Tibial artery (tissue), 4 donors: ENCODE data around the gene CELF4.

Experiments used
- DNase-seq, 2 donors: peaks; one replicate each; pipeline ENCODE4 v3.0.0-alpha.2; 2019
- H3K27ac ChIP-seq, 2 donors: fragments of 200-600 bp; sonication (generic) in 1 of 2; 1 replicate in 1 of 2; 2 replicates in 1 of 2; pipeline ENCODE4 v1.5.1; 2018 to 2019; ENCODE audit warnings: mild to moderate bottlenecking in 1 of 2
- H3K27me3 ChIP-seq, 2 donors: fragments of 200-600 bp; sonication (generic) in 1 of 2; one replicate each; pipeline versions ENCODE4 v1.5.1 to v1.6.0; 2016 to 2019
- H3K36me3 ChIP-seq, 3 donors: fragments of 200-600 bp; sonication (generic) in 2 of 3; one replicate each; pipeline ENCODE4 v1.5.1; 2016 to 2019; ENCODE audit warnings: mild to moderate bottlenecking in 2 of 3
- H3K4me1 ChIP-seq, 4 donors: fragments of 200-600 bp; sonication (generic) in 2 of 4; 1 replicate in 3 of 4; 2 replicates in 1 of 4; pipeline ENCODE4 v1.5.1; 2016 to 2019
- H3K4me3 ChIP-seq, 2 donors: fragments of 200-600 bp; sonication (generic) in 1 of 2; 1 replicate in 1 of 2; 2 replicates in 1 of 2; pipeline ENCODE4 v1.5.1; 2018 to 2019; ENCODE audit warnings: mild to moderate bottlenecking in 2 of 2
- H3K9me3 ChIP-seq, 3 donors: fragments of 200-600 bp; sonication (generic) in 1 of 3; one replicate each; pipeline ENCODE4 v1.5.1; 2016 to 2019
- intact Hi-C: fragments of 100-400 bp; cut with DNase I; formaldehyde crosslinking; loops from one replicate; pipeline ENCODE4 v1.15.0; 2023; ENCODE audit warnings: low total_unique reads
- TF ChIP-seq, protein P1 (sequence below), 2 experiments: fragments of 200-600 bp in 1 of 2; fragments of 450-650 bp in 1 of 2; IDR thresholded peaks; one replicate each; pipeline ENCODE4 v1.5.1; 2017 to 2019; ENCODE audit warnings: antibody characterized with exemption in 2 of 2, mild to moderate bottlenecking in 1 of 2, moderate library complexity in 1 of 2

Gene CELF4

GRCh38 chr18:37222999-37223378, 342.6 kb downstream of the CELF4 start:
- Histone ChIP-seq H3K27me3 (no peaks in the 10 kb centered on the region), H3K36me3 (peaks cover 0 to 8% (median 6%) of the 10 kb centered on the region in 3 donors), H3K9me3 (peaks cover 0 to 5% (median 0%) of the 10 kb centered on the region in 3 donors), H3K4me3 (no peak overlapping the region), H3K4me1 (peaks cover 0 to 10% (median 1%) of the 10 kb centered on the region in 4 donors), H3K27ac (no peak overlapping the region)
- intact Hi-C loops: no loop called here
- DNase-seq: no peak
- TF ChIP-seq, protein P1, sequence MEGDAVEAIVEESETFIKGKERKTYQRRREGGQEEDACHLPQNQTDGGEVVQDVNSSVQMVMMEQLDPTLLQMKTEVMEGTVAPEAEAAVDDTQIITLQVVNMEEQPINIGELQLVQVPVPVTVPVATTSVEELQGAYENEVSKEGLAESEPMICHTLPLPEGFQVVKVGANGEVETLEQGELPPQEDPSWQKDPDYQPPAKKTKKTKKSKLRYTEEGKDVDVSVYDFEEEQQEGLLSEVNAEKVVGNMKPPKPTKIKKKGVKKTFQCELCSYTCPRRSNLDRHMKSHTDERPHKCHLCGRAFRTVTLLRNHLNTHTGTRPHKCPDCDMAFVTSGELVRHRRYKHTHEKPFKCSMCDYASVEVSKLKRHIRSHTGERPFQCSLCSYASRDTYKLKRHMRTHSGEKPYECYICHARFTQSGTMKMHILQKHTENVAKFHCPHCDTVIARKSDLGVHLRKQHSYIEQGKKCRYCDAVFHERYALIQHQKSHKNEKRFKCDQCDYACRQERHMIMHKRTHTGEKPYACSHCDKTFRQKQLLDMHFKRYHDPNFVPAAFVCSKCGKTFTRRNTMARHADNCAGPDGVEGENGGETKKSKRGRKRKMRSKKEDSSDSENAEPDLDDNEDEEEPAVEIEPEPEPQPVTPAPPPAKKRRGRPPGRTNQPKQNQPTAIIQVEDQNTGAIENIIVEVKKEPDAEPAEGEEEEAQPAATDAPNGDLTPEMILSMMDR (IDR thresholded peaks at IDR 0.05): no peak

DNA sequence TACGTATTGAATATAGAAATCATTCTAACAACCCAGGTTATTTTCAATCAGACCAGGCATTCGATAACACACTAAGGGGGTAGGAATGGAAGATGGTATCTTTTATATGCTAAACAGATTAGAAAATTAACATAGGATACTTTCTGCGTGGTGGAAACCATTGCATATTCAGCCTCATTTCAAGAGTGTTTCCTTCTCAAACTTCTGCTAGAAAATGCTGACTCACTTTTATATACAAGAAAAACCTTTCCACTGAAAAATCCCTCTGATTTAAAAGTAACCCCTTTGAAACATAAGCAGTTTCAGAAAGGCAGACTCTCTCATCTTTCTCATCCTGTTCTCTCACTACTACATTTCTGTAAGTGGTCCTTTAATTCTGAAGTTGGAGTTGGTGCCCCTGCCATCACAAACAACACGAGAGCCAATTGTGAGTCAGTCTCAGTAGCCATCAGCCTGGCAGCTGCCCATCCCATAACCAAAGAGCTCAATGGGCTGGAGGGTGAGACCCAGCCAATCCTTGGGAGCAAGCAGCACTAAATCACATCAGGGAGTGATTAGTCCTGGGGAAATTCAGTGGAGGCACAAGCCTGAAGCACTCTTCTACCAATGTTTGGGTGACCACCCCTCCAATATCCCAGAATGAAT, 343.1 kb downstream of the CELF4 start:
- intact Hi-C loops: no loop called here
- TF ChIP-seq, protein P1 (IDR thresholded peaks at IDR 0.05): no peak
- Histone ChIP-seq H3K27ac (no peak overlapping the region), H3K9me3 (peaks cover 0 to 5% (median 0%) of the 10 kb centered on the region in 3 donors), H3K27me3 (no peaks in the 10 kb centered on the region), H3K4me1 (peaks cover 0 to 10% (median 1%) of the 10 kb centered on the region in 4 donors), H3K36me3 (peaks cover 0 to 8% (median 6%) of the 10 kb centered on the region in 3 donors), H3K4me3 (no peak overlapping the region)
- DNase-seq: no peak

GRCh38 chr18:37219257-37219656, 346.3 kb downstream of the CELF4 start:
- Histone ChIP-seq H3K27me3 (no peaks in the 10 kb centered on the region), H3K36me3 (no peaks in the 10 kb centered on the region), H3K9me3 (peaks cover 0 to 5% (median 0%) of the 10 kb centered on the region in 3 donors), H3K27ac (no peak overlapping the region), H3K4me1 (peaks cover 0 to 10% (median 1%) of the 10 kb centered on the region in 4 donors), H3K4me3 (no peak overlapping the region)
- intact Hi-C loops: no loop called here
- no peak for DNase-seq
- TF ChIP-seq, protein P1 (IDR thresholded peaks at IDR 0.05): no peak

GRCh38 chr18:37218022-37218590, 347.5 kb downstream of the CELF4 start:
- intact Hi-C loops: no loop called here
- Histone ChIP-seq H3K9me3 (peaks cover 0 to 5% (median 0%) of the 10 kb centered on the region in 3 donors), H3K4me1 (peaks cover 0 to 10% (median 1%) of the 10 kb centered on the region in 4 donors), H3K27ac (no peak overlapping the region), H3K36me3 (no peaks in the 10 kb centered on the region), H3K4me3 (no peak overlapping the region), H3K27me3 (no peaks in the 10 kb centered on the region)
- TF ChIP-seq, protein P1 (IDR thresholded peaks at IDR 0.05): no peak
- DNase-seq: no peak

GRCh38 chr18:37210781-37211180, 354.8 kb downstream of the CELF4 start:
- Histone ChIP-seq H3K27me3 (no peaks in the 10 kb centered on the region), H3K4me1 (no peaks in the 10 kb centered on the region), H3K36me3 (no peaks in the 10 kb centered on the region), H3K27ac (no peak overlapping the region), H3K9me3 (no peaks in the 10 kb centered on the region), H3K4me3 (no peak overlapping the region)
- TF ChIP-seq, protein P1 (IDR thresholded peaks at IDR 0.05): no peak
- no peak for DNase-seq
- intact Hi-C loops: no loop called here
